Vagina (tissue), 2 donors: Measurements from ENCODE around the gene FAM20A. TPM values are rescaled to one million over a fixed set of nuclear protein-coding genes. Genes with fewer than 3 reads are reported as not detected.

Experiments
- DNase-seq, 2 donors: peaks; one replicate each; pipeline ENCODE4 v3.0.0-alpha.2; 2017; ENCODE audit errors: extremely low spot score in 2 of 2
- H3K27ac ChIP-seq: fragments of 200-600 bp; sonication (generic); one replicate; pipeline ENCODE4 v1.5.1; 2019
- H3K27me3 ChIP-seq: fragments of 200-600 bp; sonication (generic); one replicate; pipeline ENCODE4 v1.5.1; 2019
- H3K36me3 ChIP-seq, 2 donors: fragments of 200-600 bp; sonication (generic); one replicate each; pipeline ENCODE4 v1.5.1; 2017 to 2019
- H3K4me1 ChIP-seq: fragments of 200-600 bp; sonication (generic); one replicate; pipeline ENCODE4 v1.5.1; 2019
- H3K4me3 ChIP-seq, 2 donors: fragments of 200-600 bp; sonication (generic); 1 replicate in 1 of 2; 2 replicates in 1 of 2; pipeline ENCODE4 v1.5.1; 2016 to 2019
- H3K9me3 ChIP-seq: fragments of 200-600 bp; sonication (generic); one replicate; pipeline ENCODE4 v1.5.1; 2019
- POLR2A ChIP-seq, 2 donors: fragments of 450-650 bp; IDR thresholded peaks; one replicate each; pipeline ENCODE4 v1.6.1; 2017; ENCODE audit warnings: antibody characterized with exemption in 2 of 2, mild to moderate bottlenecking in 2 of 2, moderate library complexity in 2 of 2
- POLR2AphosphoS5 ChIP-seq, 2 donors: sonication (generic); formaldehyde crosslinking; IDR thresholded peaks; one replicate each; pipeline ENCODE4 v1.9.0; 2017; ENCODE audit warnings: antibody characterized with exemption in 2 of 2, mild to moderate bottlenecking in 2 of 2, low read depth in 1 of 2; ENCODE audit not compliant: insufficient read depth in 1 of 2
- intact Hi-C: fragments of 100-400 bp; cut with DNase I; formaldehyde crosslinking; loops from one replicate; pipeline ENCODE4 v1.15.1; 2023
- total RNA-seq: library from RNA; depleted of rRNA; stranded (reverse); fragments of >200 nt; gene quantifications from one replicate; pipeline ENCODE4 v1.2.3, GENCODE V29; 2016
- TF ChIP-seq, protein P1 (sequence below), 3 experiments: fragments of 450-650 bp in 2 of 3; fragments of 200-600 bp in 1 of 3; sonication (generic) in 1 of 3; IDR thresholded peaks; one replicate each; pipeline ENCODE4 v1.5.1; 2017 to 2019; ENCODE audit warnings: antibody characterized with exemption in 3 of 3, mild to moderate bottlenecking in 2 of 3, moderate library complexity in 2 of 3

Gene FAM20A
- total RNA-seq, 1 donor from 2014 or later: 16.2 TPM

GRCh38 chr17:68641276-68642117 is 40.3 kb upstream of the FAM20A start:
- Histone ChIP-seq H3K9me3 (no peaks in the 10 kb centered on the region), H3K27ac (no peak overlapping the region), H3K27me3 (no peaks in the 10 kb centered on the region), H3K4me3 (no peak overlapping the region), H3K4me1 (no peaks in the 10 kb centered on the region), H3K36me3 (no peaks in the 10 kb centered on the region)
- TF ChIP-seq, protein P1, sequence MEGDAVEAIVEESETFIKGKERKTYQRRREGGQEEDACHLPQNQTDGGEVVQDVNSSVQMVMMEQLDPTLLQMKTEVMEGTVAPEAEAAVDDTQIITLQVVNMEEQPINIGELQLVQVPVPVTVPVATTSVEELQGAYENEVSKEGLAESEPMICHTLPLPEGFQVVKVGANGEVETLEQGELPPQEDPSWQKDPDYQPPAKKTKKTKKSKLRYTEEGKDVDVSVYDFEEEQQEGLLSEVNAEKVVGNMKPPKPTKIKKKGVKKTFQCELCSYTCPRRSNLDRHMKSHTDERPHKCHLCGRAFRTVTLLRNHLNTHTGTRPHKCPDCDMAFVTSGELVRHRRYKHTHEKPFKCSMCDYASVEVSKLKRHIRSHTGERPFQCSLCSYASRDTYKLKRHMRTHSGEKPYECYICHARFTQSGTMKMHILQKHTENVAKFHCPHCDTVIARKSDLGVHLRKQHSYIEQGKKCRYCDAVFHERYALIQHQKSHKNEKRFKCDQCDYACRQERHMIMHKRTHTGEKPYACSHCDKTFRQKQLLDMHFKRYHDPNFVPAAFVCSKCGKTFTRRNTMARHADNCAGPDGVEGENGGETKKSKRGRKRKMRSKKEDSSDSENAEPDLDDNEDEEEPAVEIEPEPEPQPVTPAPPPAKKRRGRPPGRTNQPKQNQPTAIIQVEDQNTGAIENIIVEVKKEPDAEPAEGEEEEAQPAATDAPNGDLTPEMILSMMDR (IDR thresholded peaks at IDR 0.05): no peak
- TF ChIP-seq POLR2AphosphoS5 (IDR thresholded peaks at IDR 0.05; ENCODE audit: insufficient read depth in 1 of 2, low read depth in 1 of 2) (no peak), POLR2A (IDR thresholded peaks at IDR 0.05) (no peak)
- no peak for DNase-seq
- intact Hi-C loops: no loop called here

GRCh38 chr17:68640242-68640989 is 39.2 kb upstream of the FAM20A start:
- intact Hi-C loops: no loop called here

DNA sequence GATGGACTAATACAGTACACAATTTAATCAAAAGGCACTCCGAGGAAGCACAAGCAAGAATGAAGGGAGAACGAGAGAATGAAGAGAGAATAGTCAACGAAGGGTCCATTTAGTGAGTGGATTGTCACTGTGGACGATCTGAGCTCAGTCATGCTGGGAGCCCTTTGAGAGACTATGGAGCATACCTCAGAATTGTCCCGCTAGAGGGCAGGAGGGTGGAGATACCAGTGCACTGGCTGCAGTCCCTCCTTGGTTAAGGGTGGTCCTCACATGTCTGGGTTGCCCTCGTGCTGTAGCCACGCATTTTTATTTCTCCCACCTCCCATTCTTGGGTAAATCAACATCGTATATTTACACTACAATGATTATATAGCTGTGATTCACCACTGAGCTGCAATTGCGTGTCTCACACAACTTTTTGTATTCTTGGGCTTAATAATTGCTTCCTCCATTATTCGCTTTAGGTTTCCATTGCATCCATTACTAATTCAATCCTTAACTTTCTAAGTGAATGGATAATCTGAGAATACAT is 33.2 kb upstream of the FAM20A start:
- Histone ChIP-seq H3K9me3 (no peaks in the 10 kb centered on the region), H3K27me3 (no peaks in the 10 kb centered on the region), H3K36me3 (no peaks in the 10 kb centered on the region), H3K4me3 (no peak overlapping the region), H3K4me1 (no peaks in the 10 kb centered on the region), H3K27ac (no peak overlapping the region)
- intact Hi-C loops: no loop called here
- TF ChIP-seq POLR2AphosphoS5 (IDR thresholded peaks at IDR 0.05; ENCODE audit: insufficient read depth in 1 of 2, low read depth in 1 of 2): no peak
- no peak for TF ChIP-seq POLR2A (IDR thresholded peaks at IDR 0.05)
- TF ChIP-seq, protein P1 (IDR thresholded peaks at IDR 0.05): no peak
- no peak for DNase-seq

More at GRCh38 chr17:68640242-68640989, 39.2 kb upstream of the FAM20A start:
- no peaks in the 10 kb centered on the region for H3K36me3 ChIP-seq
- H3K9me3 ChIP-seq: no peaks in the 10 kb centered on the region
- no peaks in the 10 kb centered on the region for H3K27me3 ChIP-seq
- H3K4me1 ChIP-seq: no peaks in the 10 kb centered on the region
- H3K4me3 ChIP-seq: no peak overlapping the region
- H3K27ac ChIP-seq: no peak overlapping the region
- TF ChIP-seq, protein P1 (IDR thresholded peaks at IDR 0.05): no peak
- TF ChIP-seq POLR2A (IDR thresholded peaks at IDR 0.05) (no peak), POLR2AphosphoS5 (IDR thresholded peaks at IDR 0.05; ENCODE audit: insufficient read depth in 1 of 2, low read depth in 1 of 2) (no peak)
- no peak for DNase-seq

- TF ChIP-seq POLR2AphosphoS5 (IDR thresholded peaks at IDR 0.05; ENCODE audit: insufficient read depth in 1 of 2, low read depth in 1 of 2) (no peak), POLR2A (IDR thresholded peaks at IDR 0.05) (no peak)
- TF ChIP-seq, protein P1 (IDR thresholded peaks at IDR 0.05): no peak
- H3K4me1 ChIP-seq: peaks cover 11% of the 10 kb centered on the region
- DNase-seq: no peak
- intact Hi-C loops: no loop called here
- no peaks in the 10 kb centered on the region for H3K27me3 ChIP-seq
- H3K9me3 ChIP-seq: no peaks in the 10 kb centered on the region
- H3K36me3 ChIP-seq: no peaks in the 10 kb centered on the region
- no peak overlapping the region for H3K4me3 ChIP-seq
- H3K27ac ChIP-seq: peak overlapping the region; percentile 60
Measured at GRCh38 chr17:68628576-68628957, 27.4 kb upstream of the FAM20A start.
